Ascending aorta (tissue), 2 donors: Measurements from ENCODE around the gene STRIT1. TPM values are rescaled to one million over a fixed set of nuclear protein-coding genes. Genes with fewer than 3 reads are reported as not detected.

Experiments
- DNase-seq, 2 donors: peaks; one replicate each; pipeline ENCODE4 v3.0.0-alpha.2; 2019; ENCODE audit warnings: low spot score in 2 of 2
- H3K27ac ChIP-seq, 2 donors: fragments of 200-600 bp; sonication (generic); one replicate each; pipeline ENCODE4 v1.5.1; 2016 to 2017; ENCODE audit warnings: mild to moderate bottlenecking in 1 of 2
- H3K27me3 ChIP-seq: fragments of 200-600 bp; sonication (generic); one replicate; pipeline ENCODE4 v1.5.1; 2017
- H3K36me3 ChIP-seq, 2 donors: fragments of 200-600 bp; sonication (generic); one replicate each; pipeline ENCODE4 v1.5.1; 2016
- H3K4me1 ChIP-seq, 2 donors: fragments of 200-600 bp; sonication (generic); one replicate each; pipeline ENCODE4 v1.5.1; 2016 to 2017; ENCODE audit warnings: mild to moderate bottlenecking in 1 of 2
- H3K4me3 ChIP-seq, 2 donors: fragments of 200-600 bp; sonication (generic); one replicate each; pipeline ENCODE4 v1.5.1; 2016 to 2017; ENCODE audit warnings: mild to moderate bottlenecking in 1 of 2
- H3K9me3 ChIP-seq, 2 donors: fragments of 200-600 bp; sonication (generic); one replicate each; pipeline ENCODE4 v1.5.1; 2016
- CTCF ChIP-seq, 3 experiments: fragments of 200-600 bp in 2 of 3; fragments of 450-650 bp in 1 of 3; sonication (generic) in 2 of 3; IDR thresholded peaks; one replicate each; pipeline ENCODE4 v1.5.1; 2016 to 2019; ENCODE audit warnings: antibody characterized with exemption in 3 of 3, mild to moderate bottlenecking in 1 of 3, moderate library complexity in 1 of 3
- intact Hi-C: fragments of 100-400 bp; cut with DNase I; formaldehyde crosslinking; loops from one replicate; pipeline ENCODE4 v1.15.1; 2023
- total RNA-seq: library from RNA; depleted of rRNA; stranded (reverse); fragments of >200 nt; gene quantifications from one replicate; pipeline ENCODE4 v1.1.0, GENCODE V29; 2016

Gene STRIT1
- total RNA-seq, 1 donor from 2014 or later, result not detected

DNA sequence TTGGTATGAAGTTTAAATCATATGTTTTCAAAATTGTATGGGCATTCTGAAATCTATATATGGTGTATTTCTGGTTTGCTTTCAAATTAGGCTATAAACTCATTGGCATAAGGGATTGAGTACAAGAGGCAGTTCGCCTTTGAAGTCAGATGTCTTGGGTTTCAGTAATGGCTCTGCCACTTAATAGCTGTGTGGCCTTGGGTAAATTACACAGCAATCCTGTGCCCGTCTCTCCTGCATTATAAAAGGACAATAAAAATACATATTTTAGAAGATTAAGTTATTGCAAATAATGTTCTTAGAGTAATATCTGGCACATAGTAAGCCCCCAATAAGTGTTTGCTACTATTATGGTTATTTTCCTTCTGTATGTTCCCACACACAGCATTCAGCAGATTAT is 20.4 kb upstream of the STRIT1 start:
- no peaks in the 10 kb centered on the region for H3K4me1 ChIP-seq
- H3K9me3 ChIP-seq, result no peaks in the 10 kb centered on the region
- DNase-seq, result no peak
- no peak for TF ChIP-seq CTCF (IDR thresholded peaks at IDR 0.05)
- no peaks in the 10 kb centered on the region for H3K27me3 ChIP-seq
- no peak overlapping the region for H3K4me3 ChIP-seq
- H3K27ac ChIP-seq, result no peak overlapping the region
- no peaks in the 10 kb centered on the region for H3K36me3 ChIP-seq
- intact Hi-C loops, result no loop called here

GRCh38 chr3:155313300-155313699 is 19.8 kb upstream of the STRIT1 start:
- Histone ChIP-seq H3K27me3 (no peaks in the 10 kb centered on the region), H3K9me3 (no peaks in the 10 kb centered on the region), H3K36me3 (no peaks in the 10 kb centered on the region), H3K4me3 (no peak overlapping the region), H3K4me1 (no peaks in the 10 kb centered on the region), H3K27ac (no peak overlapping the region)
- TF ChIP-seq CTCF (IDR thresholded peaks at IDR 0.05), result no peak
- intact Hi-C loops, result no loop called here
- DNase-seq, result no peak

GRCh38 chr3:155312781-155313180 is 19.3 kb upstream of the STRIT1 start:
- no peak for TF ChIP-seq CTCF (IDR thresholded peaks at IDR 0.05)
- intact Hi-C loops, result no loop called here

GRCh38 chr3:155309581-155309980 is 16.1 kb upstream of the STRIT1 start:
- intact Hi-C loops, result no loop called here
- H3K9me3 ChIP-seq, result no peaks in the 10 kb centered on the region
- DNase-seq, result no peak
- no peaks in the 10 kb centered on the region for H3K27me3 ChIP-seq
- H3K27ac ChIP-seq, result no peak overlapping the region
- no peaks in the 10 kb centered on the region for H3K36me3 ChIP-seq
- no peak overlapping the region for H3K4me3 ChIP-seq
- TF ChIP-seq CTCF (IDR thresholded peaks at IDR 0.05), result no peak
- no peaks in the 10 kb centered on the region for H3K4me1 ChIP-seq

More at GRCh38 chr3:155312781-155313180, 19.3 kb upstream of the STRIT1 start:
- Histone ChIP-seq H3K4me3 (no peak overlapping the region), H3K27me3 (no peaks in the 10 kb centered on the region), H3K9me3 (no peaks in the 10 kb centered on the region), H3K27ac (no peak overlapping the region), H3K36me3 (no peaks in the 10 kb centered on the region), H3K4me1 (no peaks in the 10 kb centered on the region)
- no peak for DNase-seq

DNA sequence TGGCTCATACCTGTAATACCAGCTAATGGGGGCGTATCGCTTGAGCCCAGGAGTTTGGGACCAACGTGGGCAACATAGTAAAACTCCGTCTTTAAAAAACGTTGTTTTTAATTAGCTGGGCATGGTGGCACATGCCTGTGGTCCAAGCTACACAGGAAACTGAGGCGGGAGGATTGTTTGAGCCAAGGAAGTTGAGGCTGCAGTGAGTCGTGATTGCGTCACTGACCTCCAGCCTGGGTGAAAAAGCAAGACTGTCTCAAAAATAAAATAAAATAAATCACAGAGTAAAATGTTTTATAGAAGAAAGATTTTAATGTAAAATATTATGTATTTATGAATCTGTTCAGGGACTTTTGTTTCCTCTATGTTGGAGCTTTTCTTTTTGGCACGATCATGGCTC is 15.3 kb upstream of the STRIT1 start:
- DNase-seq, result no peak

More for the DNA sequence above, 15.3 kb upstream of the STRIT1 start:
- H3K27me3 ChIP-seq, result no peaks in the 10 kb centered on the region
- H3K4me3 ChIP-seq, result no peak overlapping the region
- no peaks in the 10 kb centered on the region for H3K4me1 ChIP-seq
- intact Hi-C loops, result no loop called here
- no peak for TF ChIP-seq CTCF (IDR thresholded peaks at IDR 0.05)
- H3K36me3 ChIP-seq, result no peaks in the 10 kb centered on the region
- H3K9me3 ChIP-seq, result no peaks in the 10 kb centered on the region
- H3K27ac ChIP-seq, result no peak overlapping the region
